ENCODE measurements around the gene NT5C2.
"Not testable (repeated sequence)": the region's sequence is repeated elsewhere in the genome, so short reads cannot be mapped to it uniquely, and the experiment has no call there.

NT5C2 gene

GRCh38 chr10:103083266-103083976, 109.7 kb downstream of the NT5C2 start:
- DNase-seq, result no peak

GRCh38 chr10:103082683-103083082, 110.4 kb downstream of the NT5C2 start:
- no peak for DNase-seq

GRCh38 chr10:103080891-103081581, 112.0 kb downstream of the NT5C2 start:
- DNase-seq, result no peak

GRCh38 chr10:103079946-103080345, 113.1 kb downstream of the NT5C2 start:
- no peak for DNase-seq

GRCh38 chr10:103079100-103079499, 114.0 kb downstream of the NT5C2 start:
- DNase-seq, result no peak

GRCh38 chr10:103078676-103079075, 114.4 kb downstream of the NT5C2 start:
- DNase-seq, result no peak

GRCh38 chr10:103078309-103078615, 114.8 kb downstream of the NT5C2 start:
- DNase-seq, result no peak

GRCh38 chr10:103077491-103078308, 115.4 kb downstream of the NT5C2 start:
- no peak for DNase-seq

DNA sequence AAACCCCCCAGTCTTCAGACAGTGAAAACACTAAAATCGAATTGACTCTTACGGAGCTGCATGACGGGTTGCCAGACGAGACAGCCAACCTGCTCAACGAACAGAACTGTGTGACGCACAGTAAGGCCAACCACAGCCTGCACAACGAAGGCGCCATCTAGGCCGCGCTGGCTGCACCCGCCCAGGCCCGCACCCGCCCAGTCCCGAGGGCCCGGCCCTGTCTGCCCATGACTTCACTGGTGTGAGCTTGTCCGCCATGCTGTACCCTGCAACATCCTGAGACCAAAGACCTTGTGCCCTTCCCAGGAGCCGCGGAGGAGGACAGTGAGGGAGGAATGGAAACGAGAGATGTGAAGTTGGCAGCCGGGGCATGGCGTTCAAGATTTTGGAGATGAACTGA, 116.1 kb downstream of the NT5C2 start:
- no peak for DNase-seq

DNA sequence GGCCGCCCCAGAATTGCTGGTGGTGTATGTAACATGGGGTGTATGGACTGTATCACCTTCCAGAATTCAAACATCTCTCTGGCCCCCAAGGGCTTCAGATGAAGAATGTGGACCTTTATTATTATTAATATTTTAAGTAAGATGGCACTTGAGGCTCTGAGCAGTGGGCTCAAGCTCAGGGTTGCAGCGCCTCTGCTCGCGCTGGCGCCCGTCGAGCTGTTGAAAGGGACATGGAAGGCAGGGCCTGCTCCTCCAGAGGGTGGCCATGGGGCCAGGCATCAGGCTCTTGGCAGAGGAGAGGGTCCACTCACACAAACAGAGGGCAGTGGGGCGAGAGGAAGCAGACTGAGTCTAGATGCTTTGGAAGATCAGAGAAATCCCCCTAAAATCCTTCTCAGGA, 120.2 kb downstream of the NT5C2 start:
- DNase-seq, result no peak

- DNase-seq, result no peak
These were observed 120.8 kb downstream of the NT5C2 start for GRCh38 chr10:103072276-103072675.

- DNase-seq, result peak; percentile 59
These were observed 123.4 kb downstream of the NT5C2 start for GRCh38 chr10:103069453-103070331.

DNA sequence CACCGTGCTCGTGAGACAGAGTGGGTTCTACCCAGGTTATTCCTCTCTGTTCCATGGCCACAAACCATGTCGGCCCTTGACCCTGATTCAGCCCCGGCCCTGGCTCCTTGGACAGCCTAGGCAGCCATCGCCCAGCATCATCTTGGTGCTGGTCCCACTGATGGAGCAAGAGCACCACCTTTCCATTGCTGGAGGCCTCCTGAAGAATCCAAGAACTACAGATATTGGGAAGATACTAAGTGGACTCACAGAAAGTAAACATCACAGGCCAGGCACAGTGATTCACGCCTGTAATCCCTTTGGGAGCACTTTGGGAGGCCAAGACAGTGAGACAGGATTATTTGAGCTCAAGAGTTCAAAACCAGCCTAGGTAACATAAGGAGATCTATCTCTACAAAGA, 125.1 kb downstream of the NT5C2 start:
- DNase-seq, result no peak

DNA sequence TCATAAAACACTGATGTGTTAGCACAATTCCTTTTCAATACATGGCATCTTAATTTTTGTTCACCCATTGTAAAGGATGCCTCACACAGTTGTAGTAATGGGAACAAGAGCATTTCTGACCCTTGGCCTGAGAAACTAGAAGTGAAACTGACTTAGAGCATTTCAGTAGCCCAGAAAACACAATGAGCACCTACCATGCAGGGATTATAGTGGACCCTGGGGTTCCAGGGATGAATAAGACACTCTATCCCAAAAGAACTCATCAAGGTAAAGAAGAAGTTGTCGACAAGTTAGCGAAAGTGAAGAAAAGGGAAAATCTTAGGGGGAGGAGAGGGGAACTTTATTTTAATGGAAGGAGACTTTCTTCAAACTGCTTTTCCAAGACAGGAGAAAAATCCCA, 125.6 kb downstream of the NT5C2 start:
- DNase-seq, result no peak

DNA sequence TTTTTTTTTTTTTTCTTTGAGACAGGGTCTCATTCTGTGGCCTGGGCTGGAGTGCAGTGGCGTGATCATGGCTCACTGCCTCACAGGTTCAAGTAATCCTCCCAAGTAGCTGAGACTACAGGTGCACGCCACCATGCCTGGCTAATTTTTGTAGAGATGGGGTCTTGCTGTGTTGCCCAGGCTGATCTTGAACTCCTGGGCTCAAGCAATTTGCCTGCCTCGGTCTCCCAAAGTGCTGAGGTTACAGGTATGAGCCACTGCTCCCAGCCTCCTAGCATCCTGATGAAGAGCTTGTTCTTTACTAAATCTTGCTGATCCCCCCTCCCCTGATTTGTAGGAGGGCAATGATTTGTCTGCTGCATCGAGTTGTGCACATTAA, 126.0 kb downstream of the NT5C2 start:
- not testable (repeated sequence) for DNase-seq

DNA sequence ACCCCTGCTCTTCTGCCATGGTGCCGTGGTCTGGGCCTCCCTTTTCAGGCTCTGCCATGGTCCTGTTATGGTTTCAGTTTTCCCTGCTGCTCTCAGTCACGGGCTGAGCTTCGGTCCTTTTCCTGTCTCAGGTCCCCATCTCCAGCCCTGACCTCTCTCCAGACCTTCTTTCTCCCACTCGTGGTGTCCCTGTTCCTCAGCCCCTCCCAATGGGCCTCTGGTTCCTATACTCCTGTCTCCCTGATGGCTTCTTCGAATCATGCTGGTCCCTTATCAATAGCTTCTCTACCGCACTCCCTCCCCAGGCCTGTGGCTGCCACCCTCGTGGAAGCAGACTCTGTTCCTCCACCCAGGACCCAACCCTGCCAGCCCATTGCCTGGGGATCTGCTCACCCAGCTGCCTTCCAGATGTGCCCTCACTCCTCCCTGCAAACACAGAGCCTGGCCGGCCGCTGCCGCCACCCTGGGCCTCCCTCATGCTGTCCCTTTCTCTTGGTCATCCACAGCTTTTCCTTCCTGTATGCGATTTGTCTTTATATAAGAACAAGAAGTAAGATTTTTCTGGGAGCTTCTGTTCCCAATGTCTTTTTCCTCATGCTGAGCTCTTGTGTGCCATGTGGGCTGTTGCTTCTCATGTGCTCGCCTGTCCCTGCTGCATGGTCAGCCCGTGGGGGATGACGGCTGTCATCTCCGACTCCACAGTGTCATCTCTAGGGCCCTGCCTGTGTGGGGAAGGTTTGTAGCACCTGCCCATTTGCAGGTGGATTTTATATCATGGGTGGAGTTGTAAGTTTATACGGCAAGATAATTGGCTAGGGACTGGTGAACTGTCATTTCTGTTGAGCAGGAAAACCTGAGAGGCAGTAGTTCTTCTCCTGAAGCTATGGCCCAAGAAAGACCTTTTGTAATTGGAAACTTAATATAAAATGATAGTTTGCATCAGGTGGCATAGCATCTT, 126.7 kb downstream of the NT5C2 start:
- DNase-seq, result no peak

DNA sequence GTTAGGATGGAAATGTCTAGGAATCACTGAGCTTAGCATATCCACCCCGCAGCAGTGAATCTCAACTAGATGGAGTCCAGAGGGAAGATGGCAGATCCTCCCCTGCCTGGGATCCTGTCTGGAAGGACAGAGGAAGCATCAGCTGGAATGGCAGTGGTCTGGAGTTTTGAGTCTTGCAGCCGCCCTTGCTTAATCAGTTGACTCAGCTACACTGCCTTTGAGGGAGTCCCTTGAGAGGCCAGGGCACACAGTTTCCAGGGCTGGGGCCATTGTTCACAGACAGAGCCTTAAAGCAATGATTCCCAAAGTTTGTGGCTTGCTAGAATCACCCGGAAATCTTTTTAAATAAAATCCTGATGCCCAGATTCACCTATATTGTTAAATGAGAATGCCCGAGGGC, 128.1 kb downstream of the NT5C2 start:
- no peak for DNase-seq

- DNase-seq, result no peak
These were observed 130.1 kb downstream of the NT5C2 start for GRCh38 chr10:103062854-103063590.

DNA sequence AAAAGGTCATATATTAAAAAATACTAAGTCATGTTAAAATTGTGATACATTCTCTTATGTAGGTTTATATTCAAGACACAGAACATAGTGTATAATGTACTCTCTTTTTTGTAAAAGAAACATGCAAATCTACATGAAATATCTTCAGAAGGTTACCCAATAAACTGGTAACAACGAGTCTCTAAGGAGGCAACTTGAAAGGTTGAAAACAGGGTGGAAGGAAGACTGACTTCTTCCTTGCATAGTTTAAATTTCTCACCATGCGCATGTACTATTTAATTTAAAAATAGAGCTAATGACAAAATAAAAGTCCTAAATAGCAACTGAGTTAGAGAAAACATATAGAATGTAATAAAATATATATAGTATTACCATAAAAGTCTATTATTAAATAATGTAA, 132.5 kb downstream of the NT5C2 start:
- no peak for DNase-seq

- no peak for DNase-seq
These were observed 135.0 kb downstream of the NT5C2 start for GRCh38 chr10:103058034-103058433.

GRCh38 chr10:103055105-103055504, 138.0 kb downstream of the NT5C2 start:
- DNase-seq, result no peak
